Inflammatory macrophage (primary cell): ENCODE results near the gene KCNJ9.

Experiments used
- DNase-seq, 2 donors: peaks; one replicate each; pipeline ENCODE4 v3.0.0-alpha.2; 2020 to 2022

KCNJ9 gene

GRCh38 chr1:160066829-160067745, 14.3 kb upstream of the KCNJ9 start:
- DNase-seq, result no peak

- DNase-seq, result no peak
These were observed 13.1 kb upstream of the KCNJ9 start for GRCh38 chr1:160068225-160068624.

- no peak for DNase-seq
These were observed 11.7 kb upstream of the KCNJ9 start, which contains the start of gene KCNJ10 for GRCh38 chr1:160069460-160070231. TSS of gene KCNJ10 (minus strand) at chr1:160070160. CDS start at chr1:160042532, 27,628 bp downstream.

- peak; percentile 61 to 69 for DNase-seq
These were observed 10.8 kb upstream of the KCNJ9 start for GRCh38 chr1:160070243-160071163.

- DNase-seq, result no peak
These were observed 10.0 kb upstream of the KCNJ9 start for GRCh38 chr1:160071289-160071688.

GRCh38 chr1:160074865-160075264, 6.5 kb upstream of the KCNJ9 start:
- no peak for DNase-seq

GRCh38 chr1:160075836-160076235, 5.5 kb upstream of the KCNJ9 start:
- peak; percentile 36 to 47 for DNase-seq

GRCh38 chr1:160076295-160076694, 5.0 kb upstream of the KCNJ9 start:
- DNase-seq, result no peak

- peak; percentile 83 to 86 for DNase-seq
These were observed 3.9 kb upstream of the KCNJ9 start for GRCh38 chr1:160077486-160077885.

- DNase-seq, result peak; percentile 65 to 67
These were observed 2.7 kb upstream of the KCNJ9 start for GRCh38 chr1:160078512-160079195.

- no peak for DNase-seq
These were observed 1.9 kb upstream of the KCNJ9 start for GRCh38 chr1:160079448-160079847.

GRCh38 chr1:160080381-160081100, 797 bp upstream of the KCNJ9 start:
- no peak for DNase-seq

- DNase-seq, result no peak
These were observed 1.1 kb downstream of the KCNJ9 start for GRCh38 chr1:160082487-160082886.

GRCh38 chr1:160082926-160083325, 1.6 kb downstream of the KCNJ9 start:
- DNase-seq, result no peak

GRCh38 chr1:160083968-160084770, 2.8 kb downstream of the KCNJ9 start:
- no peak for DNase-seq

GRCh38 chr1:160084771-160085321, 3.5 kb downstream of the KCNJ9 start:
- DNase-seq, result no peak

- DNase-seq, result peak; percentile 84 to 86
These were observed 4.5 kb downstream of the KCNJ9 start for GRCh38 chr1:160085686-160086455.

- no peak for DNase-seq
These were observed 5.1 kb downstream of the KCNJ9 start for GRCh38 chr1:160086456-160086892.

- no peak for DNase-seq
These were observed 5.9 kb downstream of the KCNJ9 start for GRCh38 chr1:160087118-160087662.
